Trophoblast cell (in vitro differentiated cells and primary cell): ENCODE measurements around the gene SRSF3.
"Not testable (repeated sequence)": the region's sequence is repeated elsewhere in the genome, so short reads cannot be mapped to it uniquely, and the experiment has no call there.

Experiments used
- DNase-seq, 2 donors: peaks; one replicate each; pipeline ENCODE4 v3.0.0-alpha.2; 2016
- H2AFZ ChIP-seq: 2 replicates; pipeline ENCODE4 v1.6.1; 2013; ENCODE audit warnings: low read length, moderate library complexity, mild to moderate bottlenecking; ENCODE audit not compliant: insufficient read depth, poor library complexity
- H2AK5ac ChIP-seq: 2 replicates; pipeline ENCODE4 v1.6.1; 2013; ENCODE audit warnings: mild to moderate bottlenecking, low read length
- H2BK120ac ChIP-seq: 2 replicates; pipeline ENCODE4 v1.6.1; 2013; ENCODE audit warnings: low read length, mild to moderate bottlenecking, moderate library complexity; ENCODE audit not compliant: insufficient read depth, poor library complexity
- H2BK12ac ChIP-seq: 2 replicates; pipeline ENCODE4 v1.6.1; 2013; ENCODE audit warnings: mild to moderate bottlenecking, low read length, moderate library complexity
- H2BK5ac ChIP-seq: 2 replicates; pipeline ENCODE4 v1.6.1; 2013; ENCODE audit warnings: low read length, low read depth, moderate library complexity, mild to moderate bottlenecking; ENCODE audit not compliant: poor library complexity
- H3K14ac ChIP-seq: 2 replicates; pipeline ENCODE4 v1.6.1; 2013; ENCODE audit warnings: mild to moderate bottlenecking, low read length
- H3K18ac ChIP-seq: 2 replicates; pipeline ENCODE4 v1.6.1; 2013; ENCODE audit warnings: mild to moderate bottlenecking, low read length
- H3K23ac ChIP-seq: 2 replicates; pipeline ENCODE4 v1.6.1; 2013; ENCODE audit warnings: low read length
- H3K27ac ChIP-seq: 2 replicates; pipeline ENCODE4 v1.5.1; 2013; ENCODE audit warnings: low read depth, mild to moderate bottlenecking, inconsistent platforms, low read length, moderate library complexity
- H3K27me3 ChIP-seq: 2 replicates; pipeline ENCODE4 v1.6.1; 2013; ENCODE audit warnings: inconsistent platforms, mild to moderate bottlenecking, low read length, moderate library complexity; ENCODE audit not compliant: insufficient read depth
- H3K36me3 ChIP-seq, 2 experiments: 1 replicate in 1 of 2; 2 replicates in 1 of 2; pipeline ENCODE4 v1.6.1; 2013; ENCODE audit warnings: low read length in 2 of 2, mild to moderate bottlenecking in 2 of 2, moderate library complexity in 1 of 2; ENCODE audit not compliant: insufficient read depth in 2 of 2, control insufficient read depth in 1 of 2
- H3K4ac ChIP-seq: 2 replicates; pipeline ENCODE4 v1.6.1; 2013; ENCODE audit warnings: low read depth, mild to moderate bottlenecking, low read length, moderate library complexity
- H3K4me1 ChIP-seq, 2 experiments: 1 replicate in 1 of 2; 2 replicates in 1 of 2; pipeline ENCODE4 v1.6.1; 2013; ENCODE audit warnings: low read length in 2 of 2, mild to moderate bottlenecking in 2 of 2, moderate library complexity in 1 of 2; ENCODE audit not compliant: insufficient read depth in 2 of 2, control insufficient read depth in 1 of 2
- H3K4me2 ChIP-seq: 2 replicates; pipeline ENCODE4 v1.6.1; 2013; ENCODE audit warnings: inconsistent platforms, mild to moderate bottlenecking, low read length, moderate library complexity
- H3K4me3 ChIP-seq: 2 replicates; pipeline ENCODE4 v1.5.1; 2013; ENCODE audit warnings: mild to moderate bottlenecking, low read depth, low read length, inconsistent platforms
- H3K79me1 ChIP-seq: one replicate; pipeline ENCODE4 v1.6.1; 2013; ENCODE audit warnings: low read length
- H3K79me2 ChIP-seq: 2 replicates; pipeline ENCODE4 v1.6.1; 2013; ENCODE audit warnings: low read length, mild to moderate bottlenecking; ENCODE audit not compliant: control insufficient read depth, insufficient read depth, poor library complexity
- H3K9ac ChIP-seq: 2 replicates; pipeline ENCODE4 v1.6.1; 2013; ENCODE audit warnings: mild to moderate bottlenecking, low read length
- H3K9me3 ChIP-seq: 2 replicates; pipeline ENCODE4 v1.6.1; 2013; ENCODE audit warnings: low read depth, mild to moderate bottlenecking, control low read depth, inconsistent platforms, low read length; ENCODE audit not compliant: insufficient read depth
- H4K12ac ChIP-seq: 2 replicates; pipeline ENCODE4 v1.6.1; 2013; ENCODE audit warnings: low read depth, mild to moderate bottlenecking, low read length, moderate library complexity
- H4K8ac ChIP-seq: 2 replicates; pipeline ENCODE4 v1.6.1; 2013; ENCODE audit warnings: low read depth, mild to moderate bottlenecking, low read length, moderate library complexity
- H4K91ac ChIP-seq: one replicate; pipeline ENCODE4 v1.6.1; 2013; ENCODE audit warnings: low read depth, mild to moderate bottlenecking, low read length, moderate library complexity
- WGBS: extraction: QIAGEN DNeasy Blood & Tissue Kit; methylation state at CpG from one replicate; pipeline ENCODE4 v1.1.7; 2013; ENCODE audit warnings: missing lambda C conversion rate; ENCODE audit not compliant: insufficient read length, insufficient coverage; ENCODE audit errors: extremely low coverage; 5-methylcytosine and 5-hydroxymethylcytosine counted together

SRSF3 gene

DNA sequence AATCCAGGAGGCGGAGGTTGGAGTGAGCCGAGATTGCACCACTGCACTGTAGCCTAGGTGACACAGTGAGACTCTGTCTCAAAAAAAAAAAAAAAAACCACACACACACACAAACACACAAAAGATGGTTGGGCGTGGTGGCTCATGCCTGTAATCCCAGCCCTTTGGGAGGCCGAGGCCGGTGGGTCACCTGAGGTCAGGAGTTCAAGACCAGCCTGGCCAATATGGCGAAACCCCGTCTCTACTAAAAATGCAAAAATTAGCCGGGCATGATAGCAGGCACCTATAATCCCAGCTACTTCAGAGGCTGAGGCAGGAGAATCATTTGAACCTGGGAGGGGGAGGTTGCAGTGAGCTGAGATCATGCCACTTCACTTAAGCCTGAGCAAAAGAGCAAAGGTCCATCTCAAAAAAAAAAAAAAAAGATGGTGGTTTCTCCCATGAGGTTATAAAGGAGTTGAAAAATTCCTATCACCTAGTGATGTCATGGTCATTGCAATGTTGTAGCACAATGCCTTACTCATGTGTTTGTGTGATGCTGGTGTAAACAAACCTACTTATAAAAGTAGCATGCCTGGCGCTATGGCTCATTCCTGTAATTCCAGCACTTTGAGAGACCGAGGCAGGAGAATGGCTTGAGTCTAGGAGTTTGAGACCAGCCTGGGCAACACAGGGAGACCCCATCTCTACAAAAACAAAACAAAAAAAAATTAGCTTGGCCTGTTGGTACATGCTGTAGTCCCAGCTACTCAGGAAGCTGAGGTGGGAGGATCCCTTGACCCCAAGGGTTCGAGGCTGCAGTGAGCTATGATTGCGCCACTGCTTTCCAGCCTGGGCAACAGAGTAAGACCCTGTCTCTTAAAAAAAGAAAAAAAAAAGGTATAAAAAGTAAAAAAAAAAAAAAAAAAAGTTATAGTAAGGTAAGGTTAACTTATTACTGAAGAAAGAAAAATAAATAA is 21.5 kb upstream of the SRSF3 start:
- no CpG with 5 or more reads among the region's 12 CpGs for WGBS
- not testable (repeated sequence) for H2AK5ac ChIP-seq, H2BK120ac ChIP-seq

DNA sequence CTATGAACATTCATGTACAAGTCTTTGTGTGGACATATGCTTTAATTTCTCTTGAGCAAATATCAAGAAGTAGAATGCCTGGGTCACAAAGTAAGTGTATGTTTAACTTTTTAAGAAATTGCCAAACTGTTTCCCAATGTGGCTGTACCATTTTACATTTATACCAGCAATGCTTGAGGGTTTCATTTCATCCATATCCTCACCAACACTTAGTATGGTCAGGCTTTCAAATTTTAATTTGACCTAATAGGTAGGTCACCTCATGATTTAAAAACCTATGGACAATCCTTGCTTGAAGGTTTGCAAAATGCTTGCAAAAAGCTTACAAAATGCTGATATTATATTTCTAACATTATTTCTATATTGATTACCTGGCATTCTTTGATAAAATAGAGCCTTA is 19.5 kb upstream of the SRSF3 start:
- Histone ChIP-seq H3K23ac (no peak overlapping the region), H2BK12ac (no peak overlapping the region), H3K27me3 (no peaks in the 10 kb centered on the region), H3K4me2 (no peak overlapping the region), H4K91ac (no peak overlapping the region), H3K36me3 (no peaks in the 10 kb centered on the region), H3K4me1 (peaks cover 14 to 15% of the 10 kb centered on the region in 2 experiments), H2BK120ac (no peak overlapping the region), H3K18ac (no peak overlapping the region), H3K9me3 (no peaks in the 10 kb centered on the region), H4K12ac (no peak overlapping the region), H2AFZ (no peak overlapping the region), H3K14ac (no peak overlapping the region), H3K27ac (no peak overlapping the region), H3K9ac (no peak overlapping the region), H2AK5ac (no peak overlapping the region), H2BK5ac (no peak overlapping the region), H3K79me1 (peaks cover 15% of the 10 kb centered on the region), H3K4me3 (no peak overlapping the region), H3K79me2 (peaks cover 2% of the 10 kb centered on the region), H4K8ac (no peak overlapping the region), H3K4ac (no peak overlapping the region)
- DNase-seq, result no peak

More for the DNA sequence above, 21.5 kb upstream of the SRSF3 start:
- H3K23ac ChIP-seq, H3K79me1 ChIP-seq, H4K12ac ChIP-seq, H2BK5ac ChIP-seq, H3K27me3 ChIP-seq, H3K4ac ChIP-seq, H2BK12ac ChIP-seq, H3K18ac ChIP-seq, H3K4me1 ChIP-seq, H4K8ac ChIP-seq, H4K91ac ChIP-seq, H3K14ac ChIP-seq, H3K4me2 ChIP-seq, H3K9me3 ChIP-seq, H2AFZ ChIP-seq, H3K27ac ChIP-seq, H3K79me2 ChIP-seq, H3K4me3 ChIP-seq, H3K36me3 ChIP-seq, H3K9ac ChIP-seq: not testable (repeated sequence)
- DNase-seq, result peak; percentile 77 to 96

DNA sequence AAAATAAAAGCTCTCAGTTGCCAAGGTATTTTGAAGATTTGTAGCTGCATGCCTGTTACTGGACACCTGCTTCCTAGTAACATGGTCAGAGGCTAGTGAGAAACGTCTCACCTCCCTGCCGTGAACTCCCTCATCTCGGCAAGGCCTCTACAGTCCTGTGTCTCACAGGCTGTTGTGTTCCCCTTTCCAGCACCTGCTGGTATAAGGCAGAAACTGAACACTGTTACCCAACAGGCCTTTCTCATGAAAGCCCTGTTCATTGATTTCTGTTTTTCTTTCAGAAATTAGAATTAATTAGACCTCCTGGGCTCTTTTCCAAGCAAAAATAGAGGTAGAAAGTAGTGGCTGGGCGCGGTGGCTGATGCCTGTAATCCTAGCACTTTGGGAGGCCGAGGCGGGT is 17.6 kb upstream of the SRSF3 start:
- H3K4me2 ChIP-seq, result no peak overlapping the region
- H2AFZ ChIP-seq, result no peak overlapping the region
- peak overlapping the region; percentile 75 for H3K18ac ChIP-seq
- no peaks in the 10 kb centered on the region for H3K36me3 ChIP-seq
- H3K23ac ChIP-seq, result no peak overlapping the region
- DNase-seq, result peak in 1 of 2 donors; percentile 47
- H4K12ac ChIP-seq, result no peak overlapping the region
- H3K79me2 ChIP-seq, result peaks cover 2% of the 10 kb centered on the region
- peak overlapping the region; percentile 19 for H4K8ac ChIP-seq
- H3K9ac ChIP-seq, result no peak overlapping the region
- no peak overlapping the region for H3K27ac ChIP-seq
- H2BK5ac ChIP-seq, result peak overlapping the region; percentile 40
- H4K91ac ChIP-seq, result peak overlapping the region; percentile 80
- H3K14ac ChIP-seq, result peak overlapping the region; percentile 91
- H3K4me1 ChIP-seq, result peaks cover 15 to 18% of the 10 kb centered on the region in 2 experiments
- no CpG with 5 or more reads among the region's 7 CpGs for WGBS
- peak overlapping the region; percentile 76 for H2BK120ac ChIP-seq
- peak overlapping the region; percentile 79 for H3K4ac ChIP-seq
- H2BK12ac ChIP-seq, result peak overlapping the region; percentile 99
- no peaks in the 10 kb centered on the region for H3K27me3 ChIP-seq
- no peaks in the 10 kb centered on the region for H3K9me3 ChIP-seq
- H3K79me1 ChIP-seq, result peaks cover 19% of the 10 kb centered on the region
- H3K4me3 ChIP-seq, result no peak overlapping the region
- peak overlapping the region; percentile 97 for H2AK5ac ChIP-seq

- no peak overlapping the region for H4K12ac ChIP-seq
- peaks cover 2% of the 10 kb centered on the region for H3K79me2 ChIP-seq
- H3K4ac ChIP-seq, result no peak overlapping the region
- no peak overlapping the region for H3K14ac ChIP-seq
- H4K8ac ChIP-seq, result no peak overlapping the region
- H3K27ac ChIP-seq, result no peak overlapping the region
- H2AK5ac ChIP-seq, result no peak overlapping the region
- H3K4me2 ChIP-seq, result no peak overlapping the region
- no peaks in the 10 kb centered on the region for H3K27me3 ChIP-seq
- peak; percentile 82 to 96 for DNase-seq
- H2AFZ ChIP-seq, result no peak overlapping the region
- H2BK5ac ChIP-seq, result no peak overlapping the region
- no peak overlapping the region for H3K23ac ChIP-seq
- H3K18ac ChIP-seq, result no peak overlapping the region
- no peaks in the 10 kb centered on the region for H3K9me3 ChIP-seq
- H3K4me1 ChIP-seq, result peaks cover 15 to 20% of the 10 kb centered on the region in 2 experiments
- no peak overlapping the region for H2BK12ac ChIP-seq
- no peak overlapping the region for H4K91ac ChIP-seq
- no CpG with 5 or more reads among the region's 2 CpGs for WGBS
- no peak overlapping the region for H3K9ac ChIP-seq
- H3K36me3 ChIP-seq, result no peaks in the 10 kb centered on the region
- peaks cover 17% of the 10 kb centered on the region for H3K79me1 ChIP-seq
- H3K4me3 ChIP-seq, result no peak overlapping the region
- H2BK120ac ChIP-seq, result no peak overlapping the region
Measured at GRCh38 chr6:36577301-36577700, 16.9 kb upstream of the SRSF3 start.
